Subcutaneous abdominal adipose tissue (tissue), 5 donors: ENCODE data around the gene SLX4IP.
A peak's percentile ranks its signal among the peaks of the same experiment; 100 is the strongest.

ENCODE experiments used
- H3K27ac ChIP-seq: one replicate; pipeline ENCODE4 v1.7.0; 2013; ENCODE audit warnings: low read depth, mild to moderate bottlenecking, inconsistent platforms, low read length, moderate library complexity
- H3K27me3 ChIP-seq, 5 donors: one replicate each; pipeline ENCODE4 v1.7.0; 2013; ENCODE audit warnings: low read length in 5 of 5, inconsistent platforms in 1 of 5; ENCODE audit not compliant: control insufficient read depth in 5 of 5, insufficient read depth in 4 of 5
- H3K36me3 ChIP-seq, 5 donors: one replicate each; pipeline ENCODE4 v1.7.0; 2013; ENCODE audit warnings: low read length in 5 of 5; ENCODE audit not compliant: control insufficient read depth in 5 of 5, insufficient read depth in 5 of 5
- H3K4me1 ChIP-seq, 5 donors: one replicate each; pipeline ENCODE4 v1.7.0; 2013; ENCODE audit warnings: low read length in 5 of 5, mild to moderate bottlenecking in 3 of 5, moderate library complexity in 1 of 5; ENCODE audit not compliant: control insufficient read depth in 5 of 5, insufficient read depth in 5 of 5
- H3K4me3 ChIP-seq, 5 donors: one replicate each; pipeline ENCODE4 v1.7.0; 2013; ENCODE audit warnings: low read length in 5 of 5, low read depth in 1 of 5
- H3K9ac ChIP-seq, 5 donors: one replicate each; pipeline ENCODE4 v1.7.0; 2013; ENCODE audit warnings: low read length in 5 of 5, mild to moderate bottlenecking in 4 of 5, moderate library complexity in 3 of 5
- H3K9me3 ChIP-seq, 5 donors: one replicate each; pipeline ENCODE4 v1.7.0; 2013; ENCODE audit warnings: low read length in 5 of 5; ENCODE audit not compliant: control insufficient read depth in 5 of 5
- donor health status: healthy.
- donor health status: healthy.
- donor health status: healthy.
- donor health status: healthy.
- donor health status: healthy.

Gene SLX4IP

DNA sequence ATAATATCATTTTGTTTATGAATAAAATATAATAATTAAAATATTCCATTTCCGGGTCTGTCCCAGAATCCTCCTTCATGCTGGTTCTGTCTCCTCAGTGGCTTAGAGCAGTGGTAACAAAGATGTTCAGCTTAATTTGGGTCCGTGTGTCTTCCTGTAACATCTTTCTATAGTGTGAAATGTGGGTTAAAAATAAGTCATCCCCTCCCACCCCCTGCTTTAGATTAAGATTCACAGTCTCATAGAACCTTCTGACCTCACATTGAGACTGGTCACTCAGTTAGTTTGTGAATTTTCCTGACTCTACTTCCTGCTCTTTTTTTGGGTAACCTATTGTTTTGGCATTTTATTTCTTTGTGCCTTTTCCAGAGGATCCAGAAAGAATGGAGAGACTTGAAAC lies 55.2 kb downstream of the SLX4IP start:
- Histone ChIP-seq H3K4me1 (peaks cover 0 to 10% (median 5%) of the 10 kb centered on the region in 5 donors), H3K4me3 (no peak overlapping the region), H3K9ac (no peak overlapping the region), H3K27ac (no peak overlapping the region), H3K36me3 (no peaks in the 10 kb centered on the region), H3K27me3 (no peaks in the 10 kb centered on the region), H3K9me3 (no peaks in the 10 kb centered on the region)

DNA sequence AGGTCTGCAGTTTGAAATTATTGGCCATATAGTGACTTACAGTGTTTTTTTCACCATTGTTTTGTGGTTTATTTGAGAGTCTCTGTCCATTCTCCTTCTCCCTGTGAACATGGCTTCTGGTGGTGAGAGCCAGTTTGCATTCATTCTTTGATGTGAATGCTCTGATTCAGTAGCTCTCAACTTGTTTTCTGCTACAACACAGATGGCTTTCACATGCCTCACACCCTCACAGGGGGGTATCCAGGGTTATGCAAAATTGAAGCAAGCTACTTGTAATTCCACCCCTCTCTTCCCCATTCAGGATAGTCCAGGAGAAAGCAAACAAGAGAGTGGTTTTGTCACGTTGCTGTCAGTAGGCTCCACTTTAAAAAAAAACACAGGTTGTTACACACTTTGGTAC lies 55.6 kb downstream of the SLX4IP start:
- H3K27me3 ChIP-seq, result no peaks in the 10 kb centered on the region
- H3K9me3 ChIP-seq, result no peaks in the 10 kb centered on the region
- H3K9ac ChIP-seq, result no peak overlapping the region
- no peak overlapping the region for H3K27ac ChIP-seq
- H3K36me3 ChIP-seq, result no peaks in the 10 kb centered on the region
- H3K4me3 ChIP-seq, result no peak overlapping the region
- H3K4me1 ChIP-seq, result peaks cover 0 to 10% (median 5%) of the 10 kb centered on the region in 5 donors

DNA sequence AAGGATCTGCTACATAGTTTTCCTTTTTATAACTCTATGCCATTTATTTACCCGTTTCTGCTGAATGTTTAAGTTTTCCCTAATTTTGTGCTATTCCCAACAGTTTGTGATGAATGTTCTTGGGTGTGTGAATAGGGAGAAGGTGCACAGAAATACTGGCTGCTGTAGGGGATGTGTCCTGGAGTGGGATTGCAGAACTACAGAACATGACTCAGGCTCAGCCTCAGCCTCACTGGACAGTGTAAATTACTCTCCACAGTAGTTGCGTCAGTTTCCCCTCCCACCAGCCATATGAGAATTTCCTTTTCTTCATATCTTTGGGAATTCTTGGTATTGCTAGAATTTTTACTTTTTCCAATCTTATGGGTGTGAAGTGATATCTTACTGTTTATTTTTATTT lies 57.0 kb downstream of the SLX4IP start:
- no peak overlapping the region for H3K4me3 ChIP-seq
- no peaks in the 10 kb centered on the region for H3K36me3 ChIP-seq
- no peaks in the 10 kb centered on the region for H3K9me3 ChIP-seq
- H3K4me1 ChIP-seq, result peaks cover 0 to 10% (median 5%) of the 10 kb centered on the region in 5 donors
- no peak overlapping the region for H3K27ac ChIP-seq
- no peak overlapping the region for H3K9ac ChIP-seq
- no peaks in the 10 kb centered on the region for H3K27me3 ChIP-seq

DNA sequence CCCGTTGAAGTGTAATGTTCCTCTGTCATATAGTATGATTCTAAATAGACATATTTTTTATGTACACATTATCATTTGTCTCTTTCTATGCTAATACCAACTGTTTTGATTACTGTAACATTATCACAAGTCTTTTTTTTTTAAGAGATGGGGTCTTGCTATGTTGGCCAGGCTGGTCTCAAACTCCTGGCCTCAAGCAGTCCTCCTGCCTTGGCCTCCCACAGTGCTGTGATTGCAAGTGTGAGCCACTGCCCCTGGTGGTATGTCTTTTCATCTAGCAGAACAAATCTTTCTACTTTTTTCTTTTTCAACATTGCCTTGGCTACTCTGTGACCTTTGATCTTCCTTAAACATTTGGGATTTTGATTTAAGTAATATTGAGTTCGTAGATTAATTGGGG lies 57.7 kb downstream of the SLX4IP start:
- Histone ChIP-seq H3K27ac (no peak overlapping the region), H3K9me3 (no peaks in the 10 kb centered on the region), H3K9ac (no peak overlapping the region), H3K36me3 (no peaks in the 10 kb centered on the region), H3K27me3 (no peaks in the 10 kb centered on the region), H3K4me1 (peaks cover 0 to 5% (median 2%) of the 10 kb centered on the region in 5 donors), H3K4me3 (no peak overlapping the region)

DNA sequence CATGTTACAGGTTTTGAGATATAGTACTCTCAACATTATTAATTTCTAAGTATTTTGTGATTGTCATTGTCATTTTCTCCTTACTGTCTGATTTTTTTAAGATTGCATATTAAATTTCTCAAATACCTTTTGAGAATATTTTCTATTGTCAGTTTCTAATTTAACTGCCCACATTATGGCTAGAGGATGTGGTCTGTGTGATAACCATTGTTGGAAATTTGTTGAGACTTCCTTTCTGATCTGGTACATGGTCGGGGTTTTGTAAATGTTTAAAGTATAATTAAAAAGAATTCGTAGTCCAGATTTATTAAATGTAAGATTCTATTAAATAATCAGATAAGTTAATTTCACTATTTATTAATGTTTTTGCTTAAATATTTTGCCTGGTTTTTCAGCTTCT lies 60.1 kb downstream of the SLX4IP start:
- H3K9me3 ChIP-seq, result no peaks in the 10 kb centered on the region
- no peaks in the 10 kb centered on the region for H3K27me3 ChIP-seq
- H3K27ac ChIP-seq, result no peak overlapping the region
- no peaks in the 10 kb centered on the region for H3K4me1 ChIP-seq
- no peaks in the 10 kb centered on the region for H3K36me3 ChIP-seq
- no peak overlapping the region for H3K4me3 ChIP-seq
- no peak overlapping the region for H3K9ac ChIP-seq

- Histone ChIP-seq H3K27ac (no peak overlapping the region), H3K36me3 (no peaks in the 10 kb centered on the region), H3K9ac (no peak overlapping the region), H3K9me3 (no peaks in the 10 kb centered on the region), H3K27me3 (no peaks in the 10 kb centered on the region), H3K4me1 (peaks cover 0 to 9% (median 6%) of the 10 kb centered on the region in 5 donors), H3K4me3 (no peak overlapping the region)
These were observed 61.4 kb downstream of the SLX4IP start for GRCh38 chr20:10496465-10496864.

- no peak overlapping the region for H3K27ac ChIP-seq
- no peak overlapping the region for H3K9ac ChIP-seq
- H3K27me3 ChIP-seq, result no peaks in the 10 kb centered on the region
- no peaks in the 10 kb centered on the region for H3K9me3 ChIP-seq
- H3K4me3 ChIP-seq, result no peak overlapping the region
- peaks cover 0 to 17% (median 14%) of the 10 kb centered on the region in 5 donors for H3K4me1 ChIP-seq
- H3K36me3 ChIP-seq, result no peaks in the 10 kb centered on the region
These were observed 62.2 kb downstream of the SLX4IP start for GRCh38 chr20:10497283-10497682.

- Histone ChIP-seq H3K4me3 (no peak overlapping the region), H3K36me3 (no peaks in the 10 kb centered on the region), H3K27ac (no peak overlapping the region), H3K9ac (no peak overlapping the region), H3K4me1 (peaks cover 0 to 19% (median 14%) of the 10 kb centered on the region in 5 donors), H3K9me3 (no peaks in the 10 kb centered on the region), H3K27me3 (no peaks in the 10 kb centered on the region)
These were observed 62.7 kb downstream of the SLX4IP start for GRCh38 chr20:10497791-10498190.

DNA sequence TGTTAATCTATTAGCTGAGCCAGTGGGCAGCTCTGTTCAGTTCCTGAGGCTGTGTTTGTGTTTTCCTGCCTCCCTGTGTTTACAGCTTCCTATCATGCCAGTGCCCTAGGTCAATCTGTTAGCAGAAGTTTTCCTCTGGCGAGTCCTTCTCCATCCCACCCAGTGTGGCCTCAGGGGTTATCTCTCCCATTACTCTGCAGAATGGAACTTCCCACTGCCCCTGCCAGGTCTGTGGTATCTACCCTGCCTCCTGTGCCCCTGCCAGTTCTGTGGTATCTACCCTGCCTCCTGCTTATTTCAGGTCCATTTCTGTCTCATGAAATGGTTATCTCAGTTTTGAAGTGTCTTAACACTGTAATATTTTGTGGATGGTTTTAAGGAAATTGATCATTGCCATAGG lies 63.1 kb downstream of the SLX4IP start:
- Histone ChIP-seq H3K27me3 (no peaks in the 10 kb centered on the region), H3K9me3 (no peaks in the 10 kb centered on the region), H3K9ac (no peak overlapping the region), H3K4me3 (no peak overlapping the region), H3K27ac (no peak overlapping the region), H3K36me3 (no peaks in the 10 kb centered on the region), H3K4me1 (peaks cover 0 to 19% (median 14%) of the 10 kb centered on the region in 5 donors)

GRCh38 chr20:10501402-10501801 lies 66.3 kb downstream of the SLX4IP start:
- no peaks in the 10 kb centered on the region for H3K36me3 ChIP-seq
- peaks cover 0 to 42% (median 37%) of the 10 kb centered on the region in 5 donors for H3K4me1 ChIP-seq
- H3K27me3 ChIP-seq, result no peaks in the 10 kb centered on the region
- peak overlapping the region; percentile 24 to 55 (median 37) for H3K4me3 ChIP-seq
- H3K9ac ChIP-seq, result peak overlapping the region in 3 of 5 donors; percentile 2 to 42 (median 38)
- H3K27ac ChIP-seq, result peak overlapping the region; percentile 37
- H3K9me3 ChIP-seq, result no peaks in the 10 kb centered on the region

DNA sequence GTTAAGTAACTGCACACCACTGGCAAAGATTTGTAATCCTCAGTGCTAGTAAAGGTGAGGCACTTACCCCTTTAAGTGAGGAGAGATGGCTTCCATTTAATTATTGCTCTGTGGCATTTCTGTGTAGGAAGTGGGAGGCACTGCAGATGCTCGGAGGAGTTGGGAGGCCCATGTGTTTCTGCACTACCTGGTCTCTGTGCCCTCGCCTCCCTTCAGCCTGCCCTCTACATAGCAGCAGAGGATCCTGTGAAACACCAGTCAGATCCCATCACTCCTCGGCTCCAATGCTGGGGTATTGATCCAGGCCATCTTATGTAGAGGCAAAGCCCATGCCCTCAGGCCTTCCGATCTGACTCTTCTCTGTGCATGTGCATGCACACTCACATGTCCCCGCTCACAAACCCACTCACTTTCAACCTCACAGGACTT lies 67.0 kb downstream of the SLX4IP start:
- no peak overlapping the region for H3K27ac ChIP-seq
- peak overlapping the region; percentile 24 to 55 (median 37) for H3K4me3 ChIP-seq

More for the DNA sequence above, 67.0 kb downstream of the SLX4IP start:
- no peaks in the 10 kb centered on the region for H3K9me3 ChIP-seq
- H3K4me1 ChIP-seq, result peaks cover 0 to 46% (median 44%) of the 10 kb centered on the region in 5 donors
- no peaks in the 10 kb centered on the region for H3K36me3 ChIP-seq
- H3K27me3 ChIP-seq, result no peaks in the 10 kb centered on the region
- H3K9ac ChIP-seq, result peak overlapping the region in 1 of 5 donors; percentile 2
